GM19025 (cell line): ENCODE measurements around the gene HDAC4.

Experiments
- ATAC-seq: cut with Tn5 transposase; IDR thresholded peaks from one replicate; pipeline ENCODE4 v1.9.1; 2021; ENCODE audit warnings: mild to moderate bottlenecking, low read depth, moderate library complexity; ENCODE audit not compliant: unreplicated experiment

Gene HDAC4

DNA sequence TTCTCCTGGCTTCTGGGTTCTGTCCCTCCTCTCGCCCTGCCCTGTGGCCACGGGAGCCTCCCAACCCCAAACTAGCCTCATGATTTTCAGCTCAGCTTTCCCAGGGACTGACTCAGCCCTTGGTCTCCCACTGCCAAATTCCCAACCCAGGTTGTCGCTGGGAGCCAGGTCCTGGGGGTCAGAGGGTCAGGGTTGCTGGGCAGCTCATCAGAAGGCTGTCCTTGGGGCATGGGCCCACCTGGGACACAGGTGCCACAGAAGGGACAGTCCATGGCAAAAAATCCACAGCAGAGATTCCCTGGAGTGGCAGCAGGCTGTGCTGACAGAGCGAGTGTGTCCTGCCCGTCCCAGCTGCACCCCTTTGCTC is 372.6 kb downstream of the HDAC4 start:
- no peak for ATAC-seq

DNA sequence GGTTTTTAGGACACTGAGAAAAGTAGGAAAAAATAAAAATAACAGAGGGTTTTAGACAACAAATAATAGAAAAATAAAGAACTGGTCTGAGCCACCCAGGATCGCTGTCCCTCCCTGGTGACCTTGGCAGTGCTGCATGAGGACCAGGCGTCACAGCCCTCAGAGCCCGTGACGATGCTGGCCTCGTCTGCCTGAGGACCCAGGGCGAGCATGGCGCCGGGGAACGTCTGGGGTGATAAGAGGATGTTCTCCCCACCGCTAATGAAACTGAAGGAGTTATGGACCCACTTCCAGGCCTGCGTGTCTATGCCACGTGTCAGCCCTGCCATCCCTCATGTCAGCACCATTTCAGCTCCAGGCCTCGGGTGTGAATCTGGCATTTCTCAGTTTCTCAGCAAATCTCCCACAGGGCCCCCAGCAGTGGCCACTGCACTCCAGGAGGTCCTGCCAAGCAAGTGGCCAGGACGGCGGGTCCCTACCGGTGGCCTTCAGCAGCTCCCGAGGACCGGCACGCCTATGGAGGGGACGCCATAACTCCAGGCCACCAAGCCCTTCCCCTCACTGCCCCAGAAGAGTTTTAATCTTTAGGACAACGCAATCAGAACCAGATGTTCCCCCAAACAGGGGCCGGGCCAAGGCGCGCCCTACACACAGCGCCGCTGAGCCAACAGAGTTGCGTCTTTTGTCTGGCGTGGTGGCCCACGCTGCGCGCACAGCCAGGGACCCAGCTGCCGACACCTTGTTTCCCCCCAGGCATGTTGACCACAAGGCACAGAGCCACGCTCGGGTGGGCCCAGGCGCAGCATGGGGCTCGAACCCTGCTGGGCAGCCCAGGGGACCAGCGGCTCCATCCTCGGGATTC is 373.2 kb downstream of the HDAC4 start:
- ATAC-seq = no peak

- no peak for ATAC-seq
These were observed 374.0 kb downstream of the HDAC4 start for GRCh38 chr2:239026711-239027361.

DNA sequence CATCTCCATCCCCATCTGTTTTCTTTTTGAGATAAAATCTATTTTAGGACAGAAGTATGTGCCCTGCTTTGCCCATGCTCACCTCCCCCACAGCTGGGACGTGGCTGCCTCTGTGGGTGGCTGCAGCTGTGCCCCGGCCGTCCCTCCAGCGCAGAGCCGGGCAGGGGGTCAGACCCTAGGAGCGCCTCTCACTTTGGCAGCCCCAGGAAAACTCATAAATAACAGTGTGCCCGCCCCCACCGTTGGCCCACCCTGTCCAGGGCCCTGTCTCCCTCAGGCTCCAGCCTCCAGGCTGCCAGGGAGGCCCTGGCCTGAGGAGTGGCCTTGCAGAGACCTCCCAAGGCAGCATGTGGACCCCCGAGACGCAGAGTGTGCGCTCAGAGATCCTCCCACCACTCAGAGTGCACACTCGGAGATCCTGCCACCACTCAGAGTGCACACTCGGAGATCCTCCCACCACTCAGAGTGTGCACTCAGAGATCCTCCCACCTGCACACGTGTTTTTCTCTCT is 374.8 kb downstream of the HDAC4 start:
- ATAC-seq = no peak

GRCh38 chr2:239025096-239025801 is 375.6 kb downstream of the HDAC4 start:
- ATAC-seq = no peak

GRCh38 chr2:239024226-239024625 is 376.6 kb downstream of the HDAC4 start:
- ATAC-seq = no peak

GRCh38 chr2:239022437-239023260 is 378.2 kb downstream of the HDAC4 start:
- ATAC-seq = no peak

DNA sequence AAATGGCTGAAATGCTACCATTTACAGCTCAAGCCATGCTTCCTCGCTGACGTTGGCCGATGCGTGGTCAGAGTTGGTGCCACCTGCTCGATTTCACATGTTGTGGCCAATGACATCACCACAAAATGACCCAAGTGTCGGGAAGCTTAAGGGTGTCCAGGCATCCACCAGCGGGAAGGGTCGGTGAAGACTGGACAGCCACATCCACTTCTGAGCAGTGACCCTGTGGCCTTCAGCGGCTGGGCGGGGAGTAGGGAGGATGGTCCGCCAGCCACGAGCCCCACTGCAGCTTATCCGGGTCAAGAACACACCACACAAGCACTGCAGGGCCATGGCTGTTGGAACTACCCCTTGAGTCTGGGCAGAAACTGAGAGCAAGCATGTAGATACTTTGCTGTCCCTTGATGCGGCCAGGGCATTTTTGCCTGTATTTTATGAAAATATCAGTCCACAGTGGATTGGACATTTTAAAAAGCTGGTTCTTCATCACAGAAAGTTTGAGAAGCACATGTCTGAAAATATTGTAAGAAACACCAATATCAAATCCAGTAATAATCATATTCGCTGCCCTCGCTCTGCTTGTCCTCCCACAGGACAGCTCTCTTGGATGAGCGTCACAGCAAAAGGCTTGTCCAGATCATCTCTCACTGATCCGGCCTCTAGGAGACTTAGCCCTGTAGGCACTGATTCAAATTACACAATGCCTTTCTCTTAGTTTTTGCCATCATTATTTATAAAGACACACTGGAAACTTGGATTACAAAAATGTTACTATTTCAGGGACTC is 379.0 kb downstream of the HDAC4 start:
- no peak for ATAC-seq

- no peak for ATAC-seq
These were observed 379.6 kb downstream of the HDAC4 start for GRCh38 chr2:239021224-239021623.

DNA sequence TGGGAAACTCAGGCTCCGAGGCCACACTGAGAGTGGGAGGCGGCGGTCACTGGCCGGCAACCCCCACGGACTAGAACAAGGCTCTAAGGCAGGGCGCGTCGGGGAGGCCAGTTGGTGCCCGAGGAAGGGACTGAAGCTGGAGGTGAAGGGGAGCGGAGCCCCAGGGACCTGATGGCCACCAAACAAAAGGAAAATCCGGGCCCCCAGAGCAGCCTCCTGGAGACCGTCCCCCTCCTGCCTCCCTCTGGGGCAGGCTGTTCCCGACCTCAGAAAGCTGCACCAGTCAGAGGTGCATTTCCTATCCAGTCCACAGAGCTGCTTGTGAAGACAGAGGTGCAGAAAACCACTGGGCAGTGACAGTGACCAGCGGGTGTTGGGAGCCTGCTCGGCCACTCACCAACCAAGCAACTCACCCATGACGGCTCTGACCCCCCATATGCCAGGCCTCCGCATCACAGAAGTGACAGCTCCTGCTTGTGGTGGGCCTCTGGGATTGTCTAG is 380.2 kb downstream of the HDAC4 start:
- no peak for ATAC-seq

GRCh38 chr2:239019183-239019581 is 381.6 kb downstream of the HDAC4 start:
- ATAC-seq = no peak

DNA sequence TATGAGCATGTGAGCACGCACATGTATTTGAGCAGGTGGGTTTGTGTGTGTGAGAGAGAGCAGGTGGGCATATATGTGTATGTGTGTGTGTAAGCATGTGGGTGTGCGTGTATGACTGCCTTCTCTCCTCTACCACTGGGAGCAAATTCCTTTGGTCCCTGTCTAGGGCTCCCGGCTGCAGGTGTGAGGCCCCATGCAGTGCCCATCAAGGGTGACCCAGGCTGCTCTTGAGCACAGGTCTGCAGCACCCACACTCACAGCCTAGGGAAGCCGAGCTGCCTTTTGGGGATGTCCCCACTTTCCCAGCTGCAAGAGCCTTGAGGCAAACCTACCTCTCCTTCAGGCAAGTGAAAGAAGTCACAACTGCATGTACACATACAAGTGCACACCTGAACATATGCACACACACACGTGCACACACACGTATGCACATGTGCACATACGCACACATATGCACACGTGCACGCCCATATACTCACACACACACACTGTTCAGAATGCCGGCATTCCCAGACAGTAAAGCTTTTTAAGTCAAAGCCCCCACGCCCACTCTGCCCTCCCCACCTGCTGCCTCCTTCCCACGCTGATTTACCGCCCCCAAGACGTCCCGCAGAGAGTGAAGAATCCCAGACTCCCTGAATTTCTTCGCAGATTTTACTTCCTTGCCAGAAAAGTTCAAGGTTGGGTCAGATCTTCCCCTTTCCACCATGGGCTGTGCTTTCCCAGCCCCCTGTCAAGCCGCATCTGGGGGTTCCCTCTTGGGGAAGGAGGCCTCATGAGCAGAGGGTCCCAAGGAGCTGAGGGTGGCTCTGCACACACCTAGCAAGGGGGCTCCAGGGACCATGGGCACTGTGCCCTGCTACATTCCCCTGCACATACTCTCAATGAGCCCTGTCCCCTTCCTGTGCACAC is 382.3 kb downstream of the HDAC4 start:
- no peak for ATAC-seq

- no peak for ATAC-seq
These were observed 383.2 kb downstream of the HDAC4 start for GRCh38 chr2:239017491-239018098.

GRCh38 chr2:239015901-239016675 is 384.7 kb downstream of the HDAC4 start:
- no peak for ATAC-seq

DNA sequence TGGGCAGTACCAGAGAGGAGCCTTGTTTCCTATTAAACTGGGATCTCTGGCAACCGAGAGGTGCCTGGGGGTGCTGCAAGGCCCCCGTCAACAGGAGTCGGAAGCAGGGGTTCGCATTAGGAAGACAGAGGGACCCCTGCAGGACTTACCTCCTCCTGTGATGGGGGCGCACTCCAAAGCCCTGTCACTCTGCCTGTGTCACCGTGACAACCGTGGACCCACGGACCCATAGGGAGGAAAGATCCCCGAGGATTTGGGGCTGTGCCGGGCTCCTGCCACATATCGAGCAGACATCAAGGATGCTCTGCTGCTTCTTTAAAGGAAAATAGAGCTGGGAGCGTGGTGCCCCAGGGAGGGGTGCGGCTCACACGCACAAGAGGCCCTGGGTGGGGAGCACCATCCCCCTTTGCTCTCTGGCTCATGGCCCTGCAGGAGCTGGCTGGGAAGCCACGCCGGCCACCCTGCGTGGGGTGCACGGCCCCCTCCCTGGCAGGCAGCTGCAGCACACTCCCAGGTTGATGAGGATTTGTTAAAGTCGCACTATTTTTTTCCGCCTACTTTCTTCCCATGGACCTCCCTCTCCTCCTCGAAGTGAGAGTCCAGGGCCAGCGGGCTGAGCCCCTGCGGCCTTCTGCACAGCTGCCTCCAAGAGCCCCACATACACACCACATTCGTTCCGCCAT is 385.5 kb downstream of the HDAC4 start:
- ATAC-seq = no peak

DNA sequence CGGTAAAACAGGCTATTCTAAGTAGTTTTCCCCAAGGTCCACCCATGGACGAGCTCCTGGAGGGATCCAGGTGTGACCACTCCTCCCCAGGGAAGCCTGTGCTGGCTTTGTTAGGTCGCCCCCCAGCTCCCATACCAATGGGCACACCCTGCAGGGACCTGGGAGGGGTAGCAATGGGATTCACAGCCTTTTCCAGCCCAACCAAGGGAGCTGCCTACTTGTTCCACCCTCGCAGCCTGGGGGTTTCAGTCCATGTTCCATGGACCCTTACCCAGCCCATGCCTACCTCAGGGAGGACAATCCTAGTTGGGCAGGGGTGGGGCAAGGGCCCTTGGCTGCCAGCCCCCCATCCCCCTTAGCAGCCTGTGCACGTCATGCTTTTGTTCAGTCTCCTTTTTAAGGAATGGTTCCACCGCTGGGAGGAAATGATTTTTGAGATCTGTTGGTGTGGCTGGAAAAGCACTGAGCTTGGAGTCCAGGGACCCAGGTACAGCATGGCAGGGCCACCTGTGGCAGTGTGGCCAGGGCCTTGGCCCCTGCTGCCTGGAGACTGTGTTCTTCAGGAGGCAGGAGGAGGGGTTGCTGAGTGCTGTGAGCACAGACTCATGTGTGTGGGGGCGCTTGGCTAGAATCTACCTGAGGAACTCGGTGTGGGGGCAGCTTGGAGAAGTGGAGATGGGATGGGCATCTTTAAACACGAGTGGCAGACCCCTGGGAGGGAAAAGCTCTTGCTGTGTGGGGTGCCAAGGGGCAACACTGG is 386.2 kb downstream of the HDAC4 start:
- ATAC-seq = no peak
